22Rv1 (cell line): ENCODE measurements around the gene NOTCH1.

Source experiments
- CTCF ChIP-seq: fragments of 450-650 bp; IDR thresholded peaks from 2 replicates; pipeline ENCODE4 v1.5.1; 2017; ENCODE audit warnings: mild to moderate bottlenecking
- ZFX ChIP-seq: fragments of 450-650 bp; IDR thresholded peaks from 2 replicates; pipeline ENCODE4 v1.6.1; 2017; ENCODE audit warnings: antibody characterized with exemption, borderline replicate concordance

- TF ChIP-seq CTCF (no peak), ZFX (no peak)
Measured at GRCh38 chr9:136515276-136515675, 30.6 kb downstream of the NOTCH1 start.
